Mammary epithelial cell (primary cell): Measurements from ENCODE around the gene MXRA8.

ENCODE experiments used
- EZH2 ChIP-seq: IDR thresholded peaks from 2 replicates; pipeline ENCODE4 v1.6.1; 2012; ENCODE audit warnings: low read length, inconsistent platforms, borderline replicate concordance
- TF ChIP-seq, protein P1 (sequence below), 2 donors: IDR thresholded peaks in 1 of 2; conservative IDR thresholded peaks in 1 of 2; 2 replicates each; pipeline ENCODE4 v1.5.1; 2011 to 2012; ENCODE audit warnings: inconsistent platforms in 2 of 2, low read length in 2 of 2, mild to moderate bottlenecking in 2 of 2, control low read depth in 1 of 2, low read depth in 1 of 2; ENCODE audit not compliant: insufficient read depth in 1 of 2; ENCODE audit errors: extremely low read depth in 1 of 2

- TF ChIP-seq, protein P1, sequence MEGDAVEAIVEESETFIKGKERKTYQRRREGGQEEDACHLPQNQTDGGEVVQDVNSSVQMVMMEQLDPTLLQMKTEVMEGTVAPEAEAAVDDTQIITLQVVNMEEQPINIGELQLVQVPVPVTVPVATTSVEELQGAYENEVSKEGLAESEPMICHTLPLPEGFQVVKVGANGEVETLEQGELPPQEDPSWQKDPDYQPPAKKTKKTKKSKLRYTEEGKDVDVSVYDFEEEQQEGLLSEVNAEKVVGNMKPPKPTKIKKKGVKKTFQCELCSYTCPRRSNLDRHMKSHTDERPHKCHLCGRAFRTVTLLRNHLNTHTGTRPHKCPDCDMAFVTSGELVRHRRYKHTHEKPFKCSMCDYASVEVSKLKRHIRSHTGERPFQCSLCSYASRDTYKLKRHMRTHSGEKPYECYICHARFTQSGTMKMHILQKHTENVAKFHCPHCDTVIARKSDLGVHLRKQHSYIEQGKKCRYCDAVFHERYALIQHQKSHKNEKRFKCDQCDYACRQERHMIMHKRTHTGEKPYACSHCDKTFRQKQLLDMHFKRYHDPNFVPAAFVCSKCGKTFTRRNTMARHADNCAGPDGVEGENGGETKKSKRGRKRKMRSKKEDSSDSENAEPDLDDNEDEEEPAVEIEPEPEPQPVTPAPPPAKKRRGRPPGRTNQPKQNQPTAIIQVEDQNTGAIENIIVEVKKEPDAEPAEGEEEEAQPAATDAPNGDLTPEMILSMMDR (conservative IDR thresholded peaks at IDR 0.05 in 1 of 2, IDR thresholded peaks at IDR 0.05 in 1 of 2; ENCODE audit: extremely low read depth in 1 of 2, insufficient read depth in 1 of 2, low read depth in 1 of 2, low read length in 2 of 2): no peak
- TF ChIP-seq EZH2: no peak
These were observed 9.7 kb downstream of the MXRA8 start for GRCh38 chr1:1348420-1349255.
